ENCODE measurements around the gene CASP9. TPM values are rescaled to one million over a fixed set of nuclear protein-coding genes. Genes with fewer than 3 reads are reported as not detected.

CASP9 gene
- total RNA-seq, 2 experiments from 2014 or later, result 9.7 to 11.5 TPM

GRCh38 chr1:15451014-15451722 is 72.8 kb downstream of the CASP9 start:
- ATAC-seq (no peak), DNase-seq (no peak)
- Mint-ChIP-seq H3K27me3 (peaks cover 6% of the 10 kb centered on the region), H3K4me3 (no peak overlapping the region), H3K27ac (no peak overlapping the region), H3K36me3 (ENCODE audit: low read depth) (no peaks in the 10 kb centered on the region), H3K4me1 (ENCODE audit: low read depth) (no peaks in the 10 kb centered on the region), H3K9me3 (no peaks in the 10 kb centered on the region)
- POLR2A ChIA-PET, result no interaction called here
- intact Hi-C loops (cut with micrococcal nuclease), result no loop called here
- CTCF ChIA-PET, result interaction anchor here (0.9 kb wide), 1 partner anchor 147 kb away, joined by 3 read pairs; no protein-coding TSS in a partner anchor
- no peak for TF ChIP-seq CTCF (IDR thresholded peaks at IDR 0.05)

GRCh38 chr1:15449567-15449966 is 74.4 kb downstream of the CASP9 start:
- POLR2A ChIA-PET, result no interaction called here
- ATAC-seq (no peak), DNase-seq (no peak)
- peaks cover 5% of the 10 kb centered on the region for H3K4me1 Mint-ChIP-seq (ENCODE audit: low read depth)
- peaks cover 7% of the 10 kb centered on the region for H3K27me3 Mint-ChIP-seq
- H3K36me3 Mint-ChIP-seq (ENCODE audit: low read depth), result no peaks in the 10 kb centered on the region
- TF ChIP-seq CTCF (IDR thresholded peaks at IDR 0.05), result no peak
- no peaks in the 10 kb centered on the region for H3K9me3 Mint-ChIP-seq
- H3K27ac Mint-ChIP-seq, result no peak overlapping the region
- no peak overlapping the region for H3K4me3 Mint-ChIP-seq
- CTCF ChIA-PET, result no interaction called here
- intact Hi-C loops (cut with micrococcal nuclease), result no loop called here

GRCh38 chr1:15448877-15449462 is 75.0 kb downstream of the CASP9 start:
- H3K4me1 Mint-ChIP-seq (ENCODE audit: low read depth), result peaks cover 5% of the 10 kb centered on the region
- no peak overlapping the region for H3K27ac Mint-ChIP-seq
- no peak overlapping the region for H3K4me3 Mint-ChIP-seq
- POLR2A ChIA-PET, result no interaction called here
- no peak for TF ChIP-seq CTCF (IDR thresholded peaks at IDR 0.05)
- H3K27me3 Mint-ChIP-seq, result peaks cover 7% of the 10 kb centered on the region
- CTCF ChIA-PET, result no interaction called here
- H3K36me3 Mint-ChIP-seq (ENCODE audit: low read depth), result no peaks in the 10 kb centered on the region
- H3K9me3 Mint-ChIP-seq, result no peaks in the 10 kb centered on the region
- ATAC-seq (no peak), DNase-seq (no peak)
- intact Hi-C loops (cut with micrococcal nuclease), result no loop called here

- peaks cover 5% of the 10 kb centered on the region for H3K4me1 Mint-ChIP-seq (ENCODE audit: low read depth)
- H3K27ac Mint-ChIP-seq, result no peak overlapping the region
- intact Hi-C loops (cut with micrococcal nuclease), result no loop called here
- no peak for TF ChIP-seq CTCF (IDR thresholded peaks at IDR 0.05)
- ATAC-seq (no peak), DNase-seq (no peak)
- H3K36me3 Mint-ChIP-seq (ENCODE audit: low read depth), result no peaks in the 10 kb centered on the region
- H3K27me3 Mint-ChIP-seq, result peaks cover 7% of the 10 kb centered on the region
- POLR2A ChIA-PET, result no interaction called here
- no peaks in the 10 kb centered on the region for H3K9me3 Mint-ChIP-seq
- no peak overlapping the region for H3K4me3 Mint-ChIP-seq
- CTCF ChIA-PET, result no interaction called here
Measured at GRCh38 chr1:15446212-15446611, 77.8 kb downstream of the CASP9 start.

GRCh38 chr1:15445390-15446122 is 78.5 kb downstream of the CASP9 start:
- ChIA-PET POLR2A (no interaction called here), CTCF (interaction anchor here (0.6 kb wide), 1 partner anchor 18 kb away, joined by 3 read pairs; no protein-coding TSS in a partner anchor)
- Mint-ChIP-seq H3K4me1 (ENCODE audit: low read depth) (peaks cover 5% of the 10 kb centered on the region), H3K9me3 (no peaks in the 10 kb centered on the region), H3K27me3 (peaks cover 7% of the 10 kb centered on the region), H3K27ac (no peak overlapping the region), H3K4me3 (no peak overlapping the region), H3K36me3 (ENCODE audit: low read depth) (no peaks in the 10 kb centered on the region)
- DNase-seq (no peak), ATAC-seq (no peak)
- TF ChIP-seq CTCF (IDR thresholded peaks at IDR 0.05), result no peak
- intact Hi-C loops (cut with micrococcal nuclease), result no loop called here
